ENCODE results near the gene MAP4K2. TPM values are rescaled to one million over a fixed set of nuclear protein-coding genes. Genes with fewer than 3 reads are reported as not detected.

MAP4K2 gene
- total and polyA plus RNA-seq, 2 of the 13 experiments (the other 11 are each of a cell fraction or from before 2014, with no cell fraction given), result 8.3 to 17.6 TPM

DNA sequence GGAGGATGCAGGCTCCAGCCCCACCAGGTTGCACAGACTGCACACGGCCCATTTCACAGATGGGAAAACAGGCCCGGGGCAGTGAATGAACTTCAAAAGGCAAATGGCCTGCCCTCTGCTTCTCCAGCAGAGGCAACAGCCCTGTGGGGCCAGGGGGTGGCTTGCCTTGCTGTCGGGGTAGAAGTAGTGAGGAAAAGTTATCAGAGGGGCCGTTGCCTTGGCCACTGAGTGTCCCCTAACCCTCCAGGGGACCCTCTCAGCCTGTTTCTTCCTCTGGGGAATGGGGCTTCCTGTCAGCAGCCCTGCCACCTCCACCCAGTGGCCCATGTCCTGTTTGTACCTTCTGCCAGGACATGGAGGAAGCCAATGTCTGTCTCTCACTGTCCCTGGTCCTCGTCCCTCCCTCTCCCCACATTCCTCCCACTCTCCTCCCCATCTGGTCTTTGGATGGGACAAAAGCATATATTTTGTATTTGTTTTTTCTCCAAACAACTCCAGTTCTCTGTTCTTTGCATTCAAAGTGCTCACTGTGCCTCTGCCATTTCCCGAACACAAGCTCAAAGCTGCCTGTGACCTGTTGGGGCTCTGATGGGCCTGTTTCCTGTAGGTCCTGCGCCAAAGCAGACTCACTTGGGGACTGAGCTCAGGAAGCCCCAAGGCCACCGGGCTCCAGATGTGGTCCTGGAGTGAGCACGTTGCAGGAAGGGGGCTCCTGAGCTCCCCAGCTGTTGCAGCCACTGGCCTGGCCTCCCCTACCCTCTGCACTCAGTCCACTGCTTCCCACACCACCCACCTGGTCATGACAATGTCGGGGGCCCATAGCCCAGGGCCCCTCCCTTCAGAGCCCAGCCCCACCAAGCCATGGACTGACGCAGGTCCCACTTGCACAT, 9.5 kb downstream of the MAP4K2 start:
- Histone ChIP-seq H3K4me1 (ENCODE audit: insufficient read depth, low read length) (peaks cover 17% of the 10 kb centered on the region), H3K9ac (ENCODE audit: insufficient read depth, low read depth, low read length) (no peak overlapping the region), H3K27ac (ENCODE audit: extremely low read length, insufficient read depth, low read length) (no peak overlapping the region), H4K20me1 (ENCODE audit: insufficient read depth, low read length) (no peaks in the 10 kb centered on the region), H3K27me3 (ENCODE audit: control insufficient read depth in 1 of 2, insufficient read depth in 2 of 2, low read length in 2 of 2) (no peaks in the 10 kb centered on the region), H3K4me2 (ENCODE audit: low read depth, low read length) (no peak overlapping the region), H2AFZ (ENCODE audit: low read length) (no peak overlapping the region), H3K4me3 (replicated peaks in 1 of 3; ENCODE audit: insufficient read depth in 1 of 3, low read depth in 2 of 3, low read length in 3 of 3) (no peak overlapping the region), H3K9me3 (ENCODE audit: low read length) (no peaks in the 10 kb centered on the region), H3K79me2 (ENCODE audit: insufficient read depth, low read length) (no peaks in the 10 kb centered on the region), H3K36me3 (replicated peaks in 1 of 2; ENCODE audit: control insufficient read depth in 1 of 2, insufficient read depth in 2 of 2, low read length in 2 of 2) (no peaks in the 10 kb centered on the region; a peak in 1 of 5 replicates)
- in situ Hi-C loops (cut with HindIII; ENCODE audit: extremely low pct_ligation_motif_present, low pct_unique_long_range_greater_than_20kb) (no loop called here), intact Hi-C loops (cut with micrococcal nuclease; ENCODE audit: unreplicated experiment) (no loop called here)
- no peak for ATAC-seq
- ChIA-PET CTCF (ENCODE audit: low intra/inter-chr PET ratio, low total read pairs) (no interaction called here), POLR2A (interaction anchor here (1.4 kb wide), 1 partner anchor 15 kb away, joined by 5 read pairs; the partner anchor contains the start of gene SF1)
- no TSS peak for BruUV-seq (replicated peaks)
- DNase-seq (ENCODE audit: low spot score), result no peak
- no peak for FAIRE-seq
- TF ChIP-seq ZNF468 (CRISPR knock-in tag; IDR thresholded peaks at IDR 0.05), result no peak
- no peak for TF ChIP-seq ZNF800 (CRISPR knock-in tag; IDR thresholded peaks at IDR 0.05)
- TF ChIP-seq KLF9 (CRISPR knock-in tag; IDR thresholded peaks at IDR 0.05; ENCODE audit: low read depth), result no peak
- TF ChIP-seq CHD2 (IDR thresholded peaks at IDR 0.05; ENCODE audit: low read depth, low read length), result no peak
- TF ChIP-seq, protein P1, sequence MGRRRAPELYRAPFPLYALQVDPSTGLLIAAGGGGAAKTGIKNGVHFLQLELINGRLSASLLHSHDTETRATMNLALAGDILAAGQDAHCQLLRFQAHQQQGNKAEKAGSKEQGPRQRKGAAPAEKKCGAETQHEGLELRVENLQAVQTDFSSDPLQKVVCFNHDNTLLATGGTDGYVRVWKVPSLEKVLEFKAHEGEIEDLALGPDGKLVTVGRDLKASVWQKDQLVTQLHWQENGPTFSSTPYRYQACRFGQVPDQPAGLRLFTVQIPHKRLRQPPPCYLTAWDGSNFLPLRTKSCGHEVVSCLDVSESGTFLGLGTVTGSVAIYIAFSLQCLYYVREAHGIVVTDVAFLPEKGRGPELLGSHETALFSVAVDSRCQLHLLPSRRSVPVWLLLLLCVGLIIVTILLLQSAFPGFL (CRISPR knock-in tag; IDR thresholded peaks at IDR 0.05), result no peak
- TF ChIP-seq, protein P2, sequence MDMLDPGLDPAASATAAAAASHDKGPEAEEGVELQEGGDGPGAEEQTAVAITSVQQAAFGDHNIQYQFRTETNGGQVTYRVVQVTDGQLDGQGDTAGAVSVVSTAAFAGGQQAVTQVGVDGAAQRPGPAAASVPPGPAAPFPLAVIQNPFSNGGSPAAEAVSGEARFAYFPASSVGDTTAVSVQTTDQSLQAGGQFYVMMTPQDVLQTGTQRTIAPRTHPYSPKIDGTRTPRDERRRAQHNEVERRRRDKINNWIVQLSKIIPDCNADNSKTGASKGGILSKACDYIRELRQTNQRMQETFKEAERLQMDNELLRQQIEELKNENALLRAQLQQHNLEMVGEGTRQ (IDR thresholded peaks at IDR 0.05; ENCODE audit: low read depth, low read length), result no peak
- TF ChIP-seq, protein P2 (CRISPR knock-in tag; IDR thresholded peaks at IDR 0.05; ENCODE audit: borderline replicate concordance), result no peak
- TF ChIP-seq IRF2 (CRISPR knock-in tag; IDR thresholded peaks at IDR 0.05), result no peak
- no peak for TF ChIP-seq KDM6A (CRISPR knock-in tag; IDR thresholded peaks at IDR 0.05; ENCODE audit: low read depth)
- no peak for TF ChIP-seq SP140L (CRISPR knock-in tag; IDR thresholded peaks at IDR 0.05; ENCODE audit: borderline replicate concordance)
- TF ChIP-seq ZNF33B (CRISPR knock-in tag; IDR thresholded peaks at IDR 0.05), result no peak
- TF ChIP-seq ZNF777 (CRISPR knock-in tag; IDR thresholded peaks at IDR 0.05), result no peak
- no peak for TF ChIP-seq CC2D1A (CRISPR knock-in tag; IDR thresholded peaks at IDR 0.05)
- TF ChIP-seq MATR3 (CRISPR knock-in tag; IDR thresholded peaks at IDR 0.05), result no peak
- TF ChIP-seq ZSCAN5A (CRISPR knock-in tag; IDR thresholded peaks at IDR 0.05; ENCODE audit: borderline replicate concordance), result no peak
- TF ChIP-seq ZNF264 (CRISPR knock-in tag; IDR thresholded peaks at IDR 0.05), result no peak
- no peak for TF ChIP-seq AGO2 (optimal IDR thresholded peaks at IDR 0.05; ENCODE audit: low read depth, low read length)
- 79% methylated on average over 10 of the region's 11 CpGs for WGBS (ENCODE audit: low lambda C conversion rate)
